Measurements from ENCODE around the gene KAZN. TPM values are rescaled to one million over a fixed set of nuclear protein-coding genes. Genes with fewer than 3 reads are reported as not detected.

KAZN gene
- total and polyA plus RNA-seq, 2 donors, result 7.2 to 8.4 TPM

DNA sequence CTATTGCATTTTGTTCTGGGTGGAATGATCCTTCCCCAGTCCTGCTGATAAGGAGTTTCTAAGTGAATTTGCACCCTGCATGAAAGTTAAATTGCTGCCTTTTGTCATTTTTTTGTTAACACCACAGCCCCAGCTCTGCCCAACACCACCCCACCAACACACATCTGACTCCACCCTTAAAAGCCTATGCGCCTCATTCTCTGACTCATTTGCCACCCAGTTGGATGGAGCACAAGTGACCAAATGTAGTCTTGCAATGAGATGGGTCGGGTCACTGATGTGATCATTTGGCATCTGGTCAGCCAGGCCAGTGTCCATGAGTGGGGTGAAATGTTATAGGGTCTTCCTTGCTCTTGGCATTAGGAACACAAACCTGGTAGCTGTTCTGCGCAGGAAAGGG, 256.8 kb downstream of the KAZN start:
- 73% methylated on average over 3 of the region's 3 CpGs for WGBS
- DNase-seq (ENCODE audit: extremely low spot score), result no peak
- Histone ChIP-seq H3K36me3 (ENCODE audit: insufficient read depth) (no peaks in the 10 kb centered on the region), H3K4me3 (ENCODE audit: low read depth, low read length) (no peak overlapping the region), H3K4me1 (ENCODE audit: insufficient read depth) (no peaks in the 10 kb centered on the region), H3K27ac (ENCODE audit: low read depth) (no peak overlapping the region)

DNA sequence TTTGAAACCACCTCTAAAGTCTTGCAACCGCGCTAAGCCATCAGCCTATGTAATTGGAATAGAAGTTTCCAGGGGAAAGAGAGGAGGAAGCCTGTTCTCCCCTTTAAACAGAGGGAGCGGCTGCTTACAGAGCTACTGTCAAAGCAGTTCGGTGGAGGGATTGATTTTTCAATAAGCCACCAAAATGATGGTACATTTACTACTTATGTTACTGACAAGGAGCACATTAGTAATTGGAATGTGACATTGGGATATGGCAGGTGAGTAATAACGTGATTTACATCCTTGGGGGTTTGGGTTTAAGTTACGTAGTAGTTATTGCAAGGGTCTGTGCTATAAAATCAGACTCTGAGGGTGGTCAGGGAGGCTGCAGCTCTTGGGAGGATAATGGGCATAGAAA, 257.3 kb downstream of the KAZN start:
- DNase-seq (ENCODE audit: extremely low spot score), result no peak
- Histone ChIP-seq H3K36me3 (ENCODE audit: insufficient read depth) (no peaks in the 10 kb centered on the region), H3K27ac (ENCODE audit: low read depth) (no peak overlapping the region), H3K4me3 (ENCODE audit: low read depth, low read length) (no peak overlapping the region), H3K4me1 (ENCODE audit: insufficient read depth) (no peaks in the 10 kb centered on the region)
- WGBS, result 76% methylated on average over 6 of the region's 6 CpGs

GRCh38 chr1:14857436-14858195, 259.1 kb downstream of the KAZN start:
- H3K27ac ChIP-seq (ENCODE audit: low read depth), result no peak overlapping the region
- 95% methylated on average over 10 of the region's 10 CpGs for WGBS

DNA sequence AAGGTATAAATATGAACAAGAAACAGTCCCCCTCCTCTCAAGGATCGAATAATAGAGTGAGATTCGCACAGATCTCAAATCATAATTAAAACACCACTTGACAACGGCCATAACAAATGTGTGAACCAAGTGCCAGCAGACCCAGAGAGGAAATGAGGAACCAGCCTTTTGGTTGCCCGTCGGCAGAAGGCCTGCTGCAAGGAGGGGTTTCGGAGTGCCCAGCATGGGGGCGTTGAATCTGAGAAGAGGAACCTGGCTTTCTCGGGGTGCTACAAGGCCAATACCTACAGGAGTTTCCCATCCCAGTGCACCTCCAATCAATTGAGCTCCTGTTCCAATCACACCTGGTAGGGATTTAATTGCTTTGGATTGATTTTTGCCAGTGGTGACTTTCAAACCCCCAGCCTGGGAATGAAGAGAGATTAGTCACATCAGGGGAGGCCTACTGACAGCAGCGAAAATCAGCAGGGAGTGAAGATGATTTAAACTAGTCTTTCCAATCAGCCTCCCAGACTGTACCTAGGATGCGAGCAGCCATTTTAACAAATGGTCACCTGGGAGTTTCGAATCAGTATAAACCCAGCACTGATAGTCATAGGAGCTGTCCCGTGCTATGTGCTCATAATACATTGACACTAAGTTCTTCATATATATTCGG, 263.8 kb downstream of the KAZN start:
- no peaks in the 10 kb centered on the region for H3K4me1 ChIP-seq (ENCODE audit: insufficient read depth)
- 87% methylated on average over 13 of the region's 13 CpGs for WGBS
- H3K27ac ChIP-seq (ENCODE audit: low read depth), result no peak overlapping the region
- no peaks in the 10 kb centered on the region for H3K36me3 ChIP-seq (ENCODE audit: insufficient read depth)
- H3K4me3 ChIP-seq (ENCODE audit: low read depth, low read length), result no peak overlapping the region
- DNase-seq (ENCODE audit: extremely low spot score), result no peak

More at GRCh38 chr1:14857436-14858195, 259.1 kb downstream of the KAZN start:
- no peaks in the 10 kb centered on the region for H3K36me3 ChIP-seq (ENCODE audit: insufficient read depth)
- H3K4me3 ChIP-seq (ENCODE audit: low read depth, low read length), result no peak overlapping the region
- no peak for DNase-seq (ENCODE audit: extremely low spot score)
- H3K4me1 ChIP-seq (ENCODE audit: insufficient read depth), result no peaks in the 10 kb centered on the region

- H3K36me3 ChIP-seq (ENCODE audit: insufficient read depth), result no peaks in the 10 kb centered on the region
- 93% methylated on average over 5 of the region's 5 CpGs for WGBS
- H3K4me3 ChIP-seq (ENCODE audit: low read depth, low read length), result no peak overlapping the region
- no peak for DNase-seq (ENCODE audit: extremely low spot score)
- H3K4me1 ChIP-seq (ENCODE audit: insufficient read depth), result no peaks in the 10 kb centered on the region
- H3K27ac ChIP-seq (ENCODE audit: low read depth), result no peak overlapping the region
Observed at GRCh38 chr1:14865106-14865505, 266.6 kb downstream of the KAZN start.

GRCh38 chr1:14866911-14867612, 268.6 kb downstream of the KAZN start:
- WGBS, result 72% methylated on average over 14 of the region's 14 CpGs
- no peak for DNase-seq (ENCODE audit: extremely low spot score)

GRCh38 chr1:14869187-14869586, 270.7 kb downstream of the KAZN start:
- no peak overlapping the region for H3K4me3 ChIP-seq (ENCODE audit: low read depth, low read length)
- no peak overlapping the region for H3K27ac ChIP-seq (ENCODE audit: low read depth)
- H3K4me1 ChIP-seq (ENCODE audit: insufficient read depth), result no peaks in the 10 kb centered on the region
- H3K36me3 ChIP-seq (ENCODE audit: insufficient read depth), result no peaks in the 10 kb centered on the region
- 61% methylated on average over 4 of the region's 4 CpGs for WGBS
- DNase-seq (ENCODE audit: extremely low spot score), result no peak

More at GRCh38 chr1:14866911-14867612, 268.6 kb downstream of the KAZN start:
- H3K4me1 ChIP-seq (ENCODE audit: insufficient read depth), result no peaks in the 10 kb centered on the region
- H3K4me3 ChIP-seq (ENCODE audit: low read depth, low read length), result no peak overlapping the region
- no peak overlapping the region for H3K27ac ChIP-seq (ENCODE audit: low read depth)
- H3K36me3 ChIP-seq (ENCODE audit: insufficient read depth), result no peaks in the 10 kb centered on the region

- Histone ChIP-seq H3K4me1 (ENCODE audit: insufficient read depth) (no peaks in the 10 kb centered on the region), H3K4me3 (ENCODE audit: low read depth, low read length) (no peak overlapping the region), H3K27ac (ENCODE audit: low read depth) (no peak overlapping the region), H3K36me3 (ENCODE audit: insufficient read depth) (no peaks in the 10 kb centered on the region)
- DNase-seq (ENCODE audit: extremely low spot score), result no peak
- 69% methylated on average over 6 of the region's 6 CpGs for WGBS
Observed at GRCh38 chr1:14871218-14871970, 272.9 kb downstream of the KAZN start.

DNA sequence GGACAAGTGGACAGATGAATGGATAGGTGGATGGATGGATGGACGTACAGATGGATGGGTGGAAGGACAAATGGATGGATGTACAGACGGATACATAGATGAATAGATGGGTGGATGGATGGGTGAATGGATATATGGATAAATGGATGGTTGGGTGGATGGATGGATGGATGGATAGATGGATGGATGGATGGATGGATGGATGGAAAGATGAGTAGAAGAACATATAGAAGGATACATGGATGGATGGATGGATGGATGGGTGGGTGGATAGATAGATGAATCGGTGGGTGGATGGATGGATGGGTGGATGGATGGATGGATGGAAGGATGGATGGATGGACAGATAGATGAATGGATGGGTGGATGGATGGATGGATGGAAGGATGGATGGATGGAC, 274.3 kb downstream of the KAZN start:
- DNase-seq (ENCODE audit: extremely low spot score), result no peak
- Histone ChIP-seq H3K4me1 (ENCODE audit: insufficient read depth) (no peaks in the 10 kb centered on the region), H3K36me3 (ENCODE audit: insufficient read depth) (no peaks in the 10 kb centered on the region), H3K27ac (ENCODE audit: low read depth) (no peak overlapping the region), H3K4me3 (ENCODE audit: low read depth, low read length) (no peak overlapping the region)
- WGBS, result 92% methylated on average over 3 of the region's 3 CpGs

- WGBS, result 72% methylated on average over 4 of the region's 4 CpGs
- H3K27ac ChIP-seq (ENCODE audit: low read depth), result no peak overlapping the region
- no peak for DNase-seq (ENCODE audit: extremely low spot score)
- no peak overlapping the region for H3K4me3 ChIP-seq (ENCODE audit: low read depth, low read length)
- H3K36me3 ChIP-seq (ENCODE audit: insufficient read depth), result no peaks in the 10 kb centered on the region
- no peaks in the 10 kb centered on the region for H3K4me1 ChIP-seq (ENCODE audit: insufficient read depth)
Observed at GRCh38 chr1:14873677-14874076, 275.2 kb downstream of the KAZN start.

DNA sequence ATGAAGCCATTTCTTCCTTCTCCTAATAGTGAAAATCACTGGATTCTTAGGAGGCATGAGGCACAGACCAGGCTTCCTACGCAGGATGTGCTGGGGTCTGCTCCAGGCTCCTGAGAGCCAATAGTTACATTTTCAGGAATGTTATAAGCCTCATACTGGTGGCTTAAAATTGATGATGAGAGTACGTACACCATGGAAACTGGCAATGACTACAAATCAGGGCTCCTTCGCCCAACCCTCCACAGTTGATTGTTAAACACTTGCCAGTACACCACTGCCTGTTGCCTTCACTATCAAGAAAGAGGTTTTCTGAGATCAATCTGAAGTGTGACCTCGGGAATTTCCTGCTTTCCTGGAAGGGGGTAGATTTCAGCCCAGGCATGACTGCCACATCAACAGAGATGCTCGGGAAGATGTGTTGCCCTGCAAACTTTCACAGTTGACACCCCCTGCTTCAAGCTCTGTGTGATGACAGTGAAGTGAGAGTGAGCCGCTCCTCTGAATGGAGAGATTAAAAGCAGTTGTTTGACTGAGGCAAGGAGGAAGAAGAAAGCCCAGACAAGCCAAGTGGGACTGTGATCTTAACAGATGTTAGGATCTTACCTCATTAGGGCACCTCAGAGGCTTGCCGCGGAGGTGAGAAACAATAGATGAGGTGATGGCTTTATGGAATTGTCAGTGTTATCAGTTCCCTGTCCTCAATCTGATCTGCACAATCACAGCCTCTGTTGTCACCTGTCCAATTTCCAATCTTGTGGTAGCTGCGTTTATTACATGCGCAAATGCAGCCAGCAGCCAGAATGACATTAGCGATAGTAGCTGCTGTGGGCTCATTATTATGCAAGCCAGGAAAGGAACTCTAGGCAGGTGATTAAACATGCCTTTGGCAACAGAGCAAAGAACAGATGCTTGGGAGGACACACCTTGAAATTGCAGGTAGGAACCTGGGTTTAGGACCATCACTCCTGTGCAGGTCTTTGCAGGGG, 277.3 kb downstream of the KAZN start:
- WGBS, result 36% methylated on average over 11 of the region's 11 CpGs

DNA sequence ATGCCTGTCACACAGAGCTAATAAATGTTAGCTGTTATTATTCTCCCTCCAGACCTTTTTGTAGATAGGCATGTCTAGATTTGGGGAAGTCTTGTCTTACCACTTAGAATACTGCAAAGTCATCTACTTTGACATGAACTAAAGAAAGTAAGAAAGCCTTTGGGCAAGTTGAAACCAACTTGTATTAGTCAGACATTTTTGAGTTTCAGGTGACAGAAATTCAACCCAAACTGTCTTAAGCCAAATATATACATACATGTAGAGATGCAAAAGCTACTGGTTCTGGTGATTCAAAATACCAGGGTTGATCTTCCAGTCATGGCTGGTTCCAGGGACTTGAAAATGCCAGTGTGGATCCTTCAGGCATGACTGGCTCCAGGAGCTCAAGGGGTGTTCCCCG, 278.3 kb downstream of the KAZN start:
- no peak overlapping the region for H3K4me3 ChIP-seq (ENCODE audit: low read depth, low read length)
- DNase-seq (ENCODE audit: extremely low spot score), result no peak
- WGBS, result 98% methylated on average over 1 of the region's 1 CpG
- H3K36me3 ChIP-seq (ENCODE audit: insufficient read depth), result no peaks in the 10 kb centered on the region
- H3K4me1 ChIP-seq (ENCODE audit: insufficient read depth), result no peaks in the 10 kb centered on the region
- no peak overlapping the region for H3K27ac ChIP-seq (ENCODE audit: low read depth)

More for the DNA sequence above, 277.3 kb downstream of the KAZN start:
- H3K4me1 ChIP-seq (ENCODE audit: insufficient read depth), result no peaks in the 10 kb centered on the region
- no peaks in the 10 kb centered on the region for H3K36me3 ChIP-seq (ENCODE audit: insufficient read depth)
- DNase-seq (ENCODE audit: extremely low spot score), result no peak
- no peak overlapping the region for H3K27ac ChIP-seq (ENCODE audit: low read depth)
- H3K4me3 ChIP-seq (ENCODE audit: low read depth, low read length), result no peak overlapping the region
